Subcutaneous abdominal adipose tissue (tissue), 5 donors: ENCODE measurements around the gene SIRPD.
"Not testable (repeated sequence)": the region's sequence is repeated elsewhere in the genome, so short reads cannot be mapped to it uniquely, and the experiment has no call there.

Experiments used
- H3K27ac ChIP-seq: one replicate; pipeline ENCODE4 v1.7.0; 2013; ENCODE audit warnings: low read depth, mild to moderate bottlenecking, inconsistent platforms, low read length, moderate library complexity
- H3K27me3 ChIP-seq, 5 donors: one replicate each; pipeline ENCODE4 v1.7.0; 2013; ENCODE audit warnings: low read length in 5 of 5, inconsistent platforms in 1 of 5; ENCODE audit not compliant: control insufficient read depth in 5 of 5, insufficient read depth in 4 of 5
- H3K36me3 ChIP-seq, 5 donors: one replicate each; pipeline ENCODE4 v1.7.0; 2013; ENCODE audit warnings: low read length in 5 of 5; ENCODE audit not compliant: control insufficient read depth in 5 of 5, insufficient read depth in 5 of 5
- H3K4me1 ChIP-seq, 5 donors: one replicate each; pipeline ENCODE4 v1.7.0; 2013; ENCODE audit warnings: low read length in 5 of 5, mild to moderate bottlenecking in 3 of 5, moderate library complexity in 1 of 5; ENCODE audit not compliant: control insufficient read depth in 5 of 5, insufficient read depth in 5 of 5
- H3K4me3 ChIP-seq, 5 donors: one replicate each; pipeline ENCODE4 v1.7.0; 2013; ENCODE audit warnings: low read length in 5 of 5, low read depth in 1 of 5
- H3K9ac ChIP-seq, 5 donors: one replicate each; pipeline ENCODE4 v1.7.0; 2013; ENCODE audit warnings: low read length in 5 of 5, mild to moderate bottlenecking in 4 of 5, moderate library complexity in 3 of 5
- H3K9me3 ChIP-seq, 5 donors: one replicate each; pipeline ENCODE4 v1.7.0; 2013; ENCODE audit warnings: low read length in 5 of 5; ENCODE audit not compliant: control insufficient read depth in 5 of 5
- donor health status: healthy.
- donor health status: healthy.
- donor health status: healthy.
- donor health status: healthy.
- donor health status: healthy.

The SIRPD gene

DNA sequence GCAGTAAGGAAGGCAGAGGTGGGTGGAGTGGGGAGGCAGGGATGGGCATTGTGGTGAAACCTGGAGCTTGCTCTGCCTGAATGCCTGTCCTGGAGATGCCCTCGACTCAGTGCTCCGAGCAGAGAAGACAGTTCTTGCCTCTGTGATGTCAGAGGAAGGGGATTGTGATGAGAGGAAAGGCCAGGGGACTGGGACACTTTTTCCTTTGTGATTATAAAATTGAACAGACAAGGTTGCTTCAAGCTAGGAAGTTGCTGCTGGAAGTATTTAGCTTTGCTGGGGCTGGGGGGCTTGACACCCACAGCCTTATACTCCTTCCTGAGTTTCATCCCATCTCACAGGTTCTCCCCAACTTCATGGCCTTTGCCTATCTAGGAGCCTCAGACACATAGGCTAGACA is at the start of gene SIRPD:
Gene SIRPD (minus strand): TSS at position 101 of the 400 bp plus-strand sequence. CDS start 52 bp downstream, at position 49.
- Histone ChIP-seq H3K36me3 (no peaks in the 10 kb centered on the region), H3K4me1 (no peaks in the 10 kb centered on the region), H3K9ac (no peak within 1 kb of the TSS), H3K9me3 (peaks cover 2 to 9% (median 7%) of the 10 kb centered on the region in 5 donors), H3K27me3 (peaks cover 0 to 6% (median 0%) of the 10 kb centered on the region in 5 donors), H3K4me3 (no peak within 1 kb of the TSS), H3K27ac (no peak within 1 kb of the TSS)

DNA sequence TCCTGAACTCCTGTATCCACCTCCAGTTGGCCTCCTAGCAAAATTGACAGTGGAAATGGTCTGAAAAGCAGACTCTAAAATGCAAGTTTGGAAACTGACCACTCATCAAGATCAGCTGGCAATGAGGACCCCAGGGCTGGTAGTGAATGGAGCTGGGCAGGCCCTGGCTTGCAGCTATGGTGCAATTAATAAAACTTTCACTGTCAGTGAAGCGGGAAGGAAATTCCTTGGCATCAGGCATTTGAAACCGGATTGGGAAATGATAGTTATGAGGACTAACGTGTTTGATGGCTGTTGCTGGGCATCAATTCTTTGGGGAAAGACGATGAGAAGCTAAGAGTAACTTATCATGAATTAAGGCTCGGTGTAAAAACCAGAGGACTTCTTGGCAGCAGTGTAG is 43.2 kb upstream of the SIRPD start:
- no peaks in the 10 kb centered on the region for H3K9me3 ChIP-seq
- H3K36me3 ChIP-seq: no peaks in the 10 kb centered on the region
- H3K4me3 ChIP-seq: no peak overlapping the region
- H3K27ac ChIP-seq: no peak overlapping the region
- H3K27me3 ChIP-seq: no peaks in the 10 kb centered on the region
- H3K9ac ChIP-seq: no peak overlapping the region
- H3K4me1 ChIP-seq: no peaks in the 10 kb centered on the region

DNA sequence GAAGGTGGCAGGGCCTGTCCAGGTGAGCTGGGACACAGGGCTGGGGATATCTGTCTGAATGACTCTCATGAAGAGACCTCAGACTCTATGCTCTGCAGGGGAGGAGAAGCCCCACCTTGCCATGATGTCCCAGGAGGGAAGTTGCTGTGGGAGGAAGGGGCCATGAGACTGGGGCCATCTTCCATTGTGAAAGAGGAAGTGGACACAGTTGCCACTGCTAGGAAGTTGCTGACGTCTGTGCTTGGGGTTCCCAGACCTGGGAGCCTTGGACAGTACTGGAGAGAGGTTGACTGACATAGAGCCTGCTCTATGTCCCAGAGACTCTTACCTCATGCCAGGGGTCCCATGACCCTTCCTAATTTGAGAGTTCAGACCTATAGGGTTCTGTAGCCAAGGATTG is 37.8 kb upstream of the SIRPD start:
- Histone ChIP-seq H3K9me3 (no peaks in the 10 kb centered on the region), H3K9ac (no peak overlapping the region), H3K4me1 (no peaks in the 10 kb centered on the region), H3K36me3 (no peaks in the 10 kb centered on the region), H3K27ac (no peak overlapping the region), H3K27me3 (no peaks in the 10 kb centered on the region), H3K4me3 (no peak overlapping the region)

DNA sequence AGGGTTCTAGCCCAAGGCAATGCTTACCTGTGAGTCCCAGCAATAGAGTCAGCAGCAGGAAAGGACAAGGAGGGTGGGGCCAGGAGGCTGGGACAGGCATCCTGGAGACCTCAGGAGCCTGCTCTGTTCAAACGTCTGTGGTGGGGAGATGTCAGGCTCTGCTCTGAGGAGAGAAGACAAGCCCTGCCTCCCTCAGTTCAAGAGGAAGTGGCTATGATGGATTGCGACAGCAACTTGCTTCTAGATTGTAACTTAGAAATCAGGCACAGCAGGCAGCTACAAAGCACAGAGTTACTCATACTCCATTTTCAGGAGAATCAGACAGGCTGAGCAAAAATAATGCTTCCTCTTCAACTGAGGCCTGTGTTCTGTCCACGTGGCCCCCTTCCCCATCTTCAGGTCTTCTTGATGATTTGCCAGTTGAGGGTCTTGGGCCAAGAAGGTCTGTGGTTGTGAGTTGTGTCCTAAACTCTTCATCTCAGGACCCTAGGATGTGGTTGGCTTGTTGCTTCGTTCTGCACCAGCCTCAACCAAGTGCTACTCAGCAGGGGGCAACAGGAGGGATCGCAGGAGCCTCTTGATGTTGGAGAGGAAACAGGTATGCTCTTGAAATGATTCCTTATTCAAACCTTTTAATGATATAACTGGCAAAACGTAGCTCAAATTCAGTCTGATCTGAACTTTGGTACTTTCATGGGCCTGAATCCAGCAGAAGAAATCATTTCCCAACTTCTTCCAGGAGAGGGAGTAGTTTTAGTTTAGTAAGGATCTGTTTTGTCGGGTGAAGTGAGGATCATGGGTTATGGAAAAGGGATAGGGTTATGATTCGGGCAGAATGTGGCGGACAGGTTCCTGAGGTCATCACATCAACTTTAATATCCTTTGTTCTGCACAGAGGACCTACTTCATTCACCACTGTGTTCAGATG is 31.3 kb upstream of the SIRPD start:
- no peaks in the 10 kb centered on the region for H3K4me1 ChIP-seq
- no peaks in the 10 kb centered on the region for H3K36me3 ChIP-seq
- H3K9ac ChIP-seq: no peak overlapping the region
- H3K4me3 ChIP-seq: no peak overlapping the region
- H3K27me3 ChIP-seq: no peaks in the 10 kb centered on the region
- no peak overlapping the region for H3K27ac ChIP-seq
- H3K9me3 ChIP-seq: no peaks in the 10 kb centered on the region

DNA sequence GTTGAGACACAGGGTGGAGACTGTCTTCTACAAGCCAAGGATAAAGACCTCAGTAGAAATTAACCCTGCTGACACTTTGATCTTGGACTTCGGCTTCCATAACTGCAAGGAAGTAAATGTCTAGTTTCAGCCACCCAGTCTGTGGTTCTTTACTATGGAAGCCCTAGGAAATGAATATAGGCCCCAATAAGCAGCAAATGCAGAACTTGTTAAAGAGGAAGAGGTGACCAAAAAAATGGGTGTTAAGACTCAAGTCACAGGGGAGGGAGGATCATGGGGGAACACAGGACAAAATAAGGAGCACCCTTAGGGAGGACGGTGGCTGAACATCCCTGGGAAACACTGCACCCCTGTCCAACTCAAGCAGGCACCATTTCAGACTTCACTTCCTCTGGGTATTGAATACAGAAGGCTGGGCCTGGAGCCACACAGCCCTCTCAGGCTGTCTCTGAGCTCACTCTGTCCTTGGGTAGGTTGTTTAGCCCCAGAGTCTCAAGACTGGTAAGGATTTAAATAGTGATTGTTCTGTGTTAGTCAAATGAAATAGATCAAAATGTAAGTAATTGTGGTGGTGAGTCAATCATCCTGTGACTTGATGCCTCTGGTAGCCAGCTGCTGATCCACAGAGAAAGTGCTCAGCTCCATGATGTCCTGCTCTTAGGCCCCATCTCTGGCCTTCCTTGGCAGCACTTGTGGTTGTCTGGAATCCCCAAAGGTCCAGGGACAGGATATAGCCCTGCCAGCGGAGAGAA is 30.5 kb upstream of the SIRPD start:
- H3K36me3 ChIP-seq: no peaks in the 10 kb centered on the region
- H3K9ac ChIP-seq: no peak overlapping the region
- H3K27me3 ChIP-seq: no peaks in the 10 kb centered on the region
- H3K27ac ChIP-seq: no peak overlapping the region
- H3K4me1 ChIP-seq: no peaks in the 10 kb centered on the region
- no peak overlapping the region for H3K4me3 ChIP-seq
- no peaks in the 10 kb centered on the region for H3K9me3 ChIP-seq

DNA sequence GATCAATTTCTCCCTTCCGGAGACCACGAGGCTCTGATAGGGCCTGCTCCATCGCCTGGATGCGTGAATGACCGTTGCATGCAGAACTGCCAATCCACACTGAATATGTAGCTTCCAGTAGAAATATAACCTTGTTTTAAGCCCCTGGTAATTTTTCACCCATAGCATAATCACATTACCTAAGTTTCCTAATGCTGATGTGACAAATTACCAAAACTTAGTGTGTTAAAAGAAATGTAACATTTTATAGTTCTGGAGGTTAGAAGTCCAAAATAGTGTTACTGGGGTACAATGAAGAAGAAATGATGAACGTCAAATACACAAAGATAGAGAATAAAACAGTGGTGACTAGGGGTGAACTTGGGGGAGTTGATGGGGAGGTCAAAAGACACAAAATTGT is 22.0 kb upstream of the SIRPD start:
- no peaks in the 10 kb centered on the region for H3K9me3 ChIP-seq
- no peak overlapping the region for H3K27ac ChIP-seq
- H3K36me3 ChIP-seq: no peaks in the 10 kb centered on the region
- H3K4me3 ChIP-seq: no peak overlapping the region
- H3K27me3 ChIP-seq: no peaks in the 10 kb centered on the region
- no peak overlapping the region for H3K9ac ChIP-seq
- H3K4me1 ChIP-seq: peaks cover 0 to 5% (median 0%) of the 10 kb centered on the region in 5 donors

DNA sequence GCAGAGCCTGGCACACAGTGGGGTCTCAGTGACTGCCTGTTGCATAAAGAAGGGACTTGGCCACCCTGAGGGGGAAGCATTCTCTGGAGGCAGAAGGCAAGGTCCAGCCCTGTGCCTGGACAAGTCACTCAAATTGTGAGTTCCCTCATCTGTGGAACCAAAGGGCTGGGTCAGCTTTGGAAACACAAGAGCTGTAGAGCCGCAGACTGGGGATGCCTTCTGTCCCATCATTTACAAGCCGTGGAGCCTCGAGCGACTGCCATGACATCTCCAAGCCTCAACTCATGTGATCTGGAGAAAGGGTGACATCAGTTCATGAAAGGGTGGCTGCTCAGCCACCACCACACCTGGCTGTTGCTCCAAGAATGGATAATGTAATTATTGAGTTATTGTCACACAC is 20.4 kb upstream of the SIRPD start:
- no peak overlapping the region for H3K4me3 ChIP-seq
- no peak overlapping the region for H3K9ac ChIP-seq
- no peaks in the 10 kb centered on the region for H3K27me3 ChIP-seq
- peaks cover 0 to 5% (median 0%) of the 10 kb centered on the region in 5 donors for H3K4me1 ChIP-seq
- H3K36me3 ChIP-seq: no peaks in the 10 kb centered on the region
- H3K27ac ChIP-seq: no peak overlapping the region
- no peaks in the 10 kb centered on the region for H3K9me3 ChIP-seq

DNA sequence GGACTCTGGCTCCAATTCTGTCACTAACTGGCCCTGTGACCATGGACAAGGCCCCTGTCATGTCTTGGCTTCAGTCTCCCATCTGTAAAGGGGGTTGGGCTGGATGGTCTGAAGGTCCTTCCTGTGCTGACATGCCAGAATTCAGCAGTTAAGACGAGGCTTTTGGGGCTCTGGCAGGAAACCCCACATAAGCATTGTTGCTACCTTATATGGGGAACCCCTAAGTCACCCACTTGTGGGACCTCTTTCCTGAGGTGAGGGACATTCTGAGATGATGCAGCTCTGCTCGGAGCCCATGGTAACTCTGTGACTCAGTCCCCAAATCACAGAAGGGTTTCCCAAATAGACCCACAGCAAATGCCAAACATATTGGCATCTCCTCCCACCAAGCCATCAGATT is 19.8 kb upstream of the SIRPD start:
- H3K27ac ChIP-seq, H3K4me3 ChIP-seq, H3K9me3 ChIP-seq, H3K27me3 ChIP-seq, H3K4me1 ChIP-seq, H3K36me3 ChIP-seq, H3K9ac ChIP-seq: not testable (repeated sequence)

DNA sequence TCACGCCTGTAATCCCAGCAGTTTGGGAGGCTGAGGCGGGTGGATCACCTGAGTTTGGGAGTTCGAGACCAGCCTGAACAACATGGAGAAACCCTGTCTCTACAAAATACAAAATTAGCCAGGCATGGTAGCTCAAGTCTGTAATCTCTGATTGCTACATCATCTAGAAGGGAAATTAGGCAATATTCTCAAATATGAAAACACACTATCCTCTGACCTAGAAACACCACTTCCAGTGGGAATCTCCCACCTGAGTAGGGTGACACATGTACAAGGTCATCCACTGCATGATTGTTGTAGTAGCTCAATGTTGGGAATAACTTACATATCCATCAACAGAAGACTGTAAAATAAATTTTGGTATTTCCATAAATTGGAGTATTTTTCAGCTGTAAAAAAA is 19.1 kb upstream of the SIRPD start:
- H3K4me1 ChIP-seq: peaks cover 0 to 5% (median 0%) of the 10 kb centered on the region in 5 donors
- H3K27ac ChIP-seq: no peak overlapping the region
- no peaks in the 10 kb centered on the region for H3K36me3 ChIP-seq
- H3K9ac ChIP-seq: no peak overlapping the region
- H3K27me3 ChIP-seq: no peaks in the 10 kb centered on the region
- H3K4me3 ChIP-seq: no peak overlapping the region
- H3K9me3 ChIP-seq: no peaks in the 10 kb centered on the region

DNA sequence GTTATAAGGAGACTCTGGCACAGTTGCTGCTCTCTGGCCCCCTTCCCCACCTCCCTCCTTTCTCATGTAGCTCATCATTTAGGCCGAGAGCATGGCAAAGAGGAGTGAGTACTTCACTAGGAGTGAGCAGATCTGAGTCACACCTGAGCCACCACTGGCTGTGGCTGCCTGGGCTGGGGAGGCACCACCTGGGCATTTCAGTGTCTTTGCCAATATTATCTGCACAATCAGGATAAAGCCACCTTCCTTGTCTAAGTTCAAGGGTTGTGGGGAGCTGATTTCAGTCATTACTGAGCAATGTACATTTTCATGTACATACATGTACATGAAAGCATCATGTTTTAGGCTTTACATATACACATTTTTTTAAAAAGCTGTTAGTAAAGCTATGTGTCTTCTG is 18.5 kb upstream of the SIRPD start:
- H3K27ac ChIP-seq, H3K9me3 ChIP-seq, H3K9ac ChIP-seq, H3K36me3 ChIP-seq, H3K4me1 ChIP-seq, H3K4me3 ChIP-seq, H3K27me3 ChIP-seq: not testable (repeated sequence)
